HG02870 (cell line): Measurements from ENCODE around the gene NDUFV1.
"Not testable (repeated sequence)": the region's sequence is repeated elsewhere in the genome, so short reads cannot be mapped to it uniquely, and the experiment has no call there.

Experiments
- ATAC-seq: cut with Tn5 transposase; IDR thresholded peaks from one replicate; pipeline ENCODE4 v1.9.1; 2021; ENCODE audit warnings: mild to moderate bottlenecking, moderate library complexity; ENCODE audit not compliant: unreplicated experiment

Gene NDUFV1

GRCh38 chr11:67585911-67586310, 20.8 kb upstream of the NDUFV1 start:
- no peak for ATAC-seq

DNA sequence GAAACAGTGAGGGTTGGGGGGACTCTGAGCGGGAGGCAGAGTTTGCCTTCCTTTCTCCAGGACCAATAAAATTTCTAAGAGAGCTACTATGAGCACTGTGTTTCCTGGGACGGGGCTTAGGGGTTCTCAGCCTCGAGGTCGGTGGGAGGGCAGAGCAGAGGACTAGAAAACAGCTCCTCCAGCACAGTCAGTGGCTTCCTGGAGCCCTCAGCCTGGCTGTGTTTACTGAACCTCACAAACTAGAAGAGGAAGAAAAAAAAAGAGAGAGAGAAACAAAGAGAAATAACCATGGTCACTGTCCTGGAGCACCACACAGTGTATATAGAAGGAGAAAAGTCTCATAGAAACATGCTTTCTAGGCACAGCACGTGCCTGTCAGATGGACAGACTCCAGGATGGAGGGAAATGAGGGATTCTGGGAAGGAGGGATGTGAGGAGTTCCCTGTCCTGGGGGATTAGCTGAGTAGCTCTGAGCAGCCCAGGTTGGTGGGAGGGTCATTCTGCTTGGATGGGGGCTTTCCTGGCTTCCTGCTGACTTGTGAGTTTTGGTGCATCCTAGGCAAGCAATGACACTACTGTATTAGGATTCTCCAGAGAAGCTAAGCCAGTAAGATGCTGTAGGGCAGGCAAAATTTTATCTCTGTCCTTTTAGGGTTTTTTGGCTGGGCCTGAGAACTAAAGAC, 20.0 kb upstream of the NDUFV1 start:
- ATAC-seq = no peak

DNA sequence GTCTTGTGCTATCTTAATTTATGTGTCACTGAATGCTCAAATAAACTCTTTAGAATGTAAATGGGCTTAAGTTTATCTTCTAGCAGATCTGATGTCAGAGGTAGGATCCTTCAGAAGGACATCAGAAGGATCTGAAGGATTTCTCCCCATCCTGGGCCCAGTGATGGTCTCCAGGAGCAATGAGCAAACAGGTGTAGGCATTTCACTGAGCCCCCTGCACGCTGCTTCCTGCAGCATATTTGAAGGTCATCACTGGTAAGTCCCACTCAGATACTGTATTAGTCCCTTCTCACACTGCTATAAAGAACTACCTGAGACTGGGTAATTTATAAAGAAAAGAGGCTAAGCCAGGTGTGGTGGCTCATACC, 18.6 kb upstream of the NDUFV1 start:
- ATAC-seq = no peak

DNA sequence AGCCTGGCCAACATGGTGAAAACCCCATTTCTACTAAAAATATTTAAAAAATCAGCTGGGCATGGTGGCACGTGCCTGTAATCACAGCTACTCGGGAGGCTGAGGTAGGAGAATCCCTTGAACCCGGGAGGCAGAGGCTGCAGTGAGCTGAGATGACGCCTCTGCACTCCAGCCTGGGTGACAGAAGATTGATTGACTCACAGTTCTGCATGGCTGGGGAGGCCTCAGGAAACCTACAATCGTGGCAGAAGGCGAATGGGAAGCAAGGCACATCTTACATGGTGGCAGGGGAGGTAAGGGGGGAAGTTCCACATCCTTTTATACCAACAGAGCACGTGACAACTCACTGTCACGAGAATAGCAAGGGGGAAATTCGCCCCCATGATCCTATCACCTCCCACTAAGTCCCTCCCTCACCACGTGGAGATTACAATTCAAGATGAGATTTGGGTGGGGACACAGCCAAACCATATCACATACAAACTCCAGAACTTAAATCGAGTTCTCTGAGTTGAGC, 17.8 kb upstream of the NDUFV1 start:
- ATAC-seq = not testable (repeated sequence)

GRCh38 chr11:67592880-67593564, 13.7 kb upstream of the NDUFV1 start:
- no peak for ATAC-seq

DNA sequence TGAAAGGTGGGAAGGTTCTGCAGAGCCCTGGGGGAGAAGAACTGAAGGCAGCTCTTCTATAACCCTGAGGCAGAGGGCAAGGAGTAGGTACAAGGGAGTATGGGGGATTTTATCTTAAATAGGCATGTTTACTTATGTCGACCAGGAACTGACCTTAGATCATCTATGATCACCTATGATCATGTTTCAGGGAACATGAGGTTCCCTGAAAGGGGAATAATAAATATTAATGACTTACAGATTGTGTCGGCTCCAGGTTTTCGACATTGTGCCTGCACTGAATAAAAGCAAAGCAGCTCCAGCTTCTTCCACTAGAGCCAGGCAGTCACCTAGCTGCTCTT, 13.2 kb upstream of the NDUFV1 start:
- no peak for ATAC-seq

DNA sequence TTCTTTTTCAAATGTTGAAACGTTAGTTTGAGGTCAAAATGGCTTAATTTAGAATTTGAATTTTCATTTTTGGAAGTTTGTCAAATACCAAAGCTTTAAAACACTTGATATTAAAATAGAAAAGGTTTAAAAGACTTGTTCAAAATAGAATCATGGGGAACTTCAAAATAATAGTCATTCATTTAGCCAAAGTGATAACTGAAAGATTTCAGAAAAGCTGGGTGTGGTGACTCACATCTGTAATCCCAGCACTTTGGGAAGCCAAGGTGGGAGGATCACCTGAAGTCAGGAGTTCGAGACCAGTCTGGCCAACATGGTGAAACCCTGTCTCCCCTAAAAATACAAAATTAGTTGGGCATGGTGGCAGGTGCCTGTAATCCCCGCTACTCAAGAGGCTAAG, 12.3 kb upstream of the NDUFV1 start:
- no peak for ATAC-seq

- no peak for ATAC-seq
Measured at GRCh38 chr11:67596753-67597300, 9.9 kb upstream of the NDUFV1 start.

- ATAC-seq = not testable (repeated sequence)
Measured at GRCh38 chr11:67597458-67597857, 9.3 kb upstream of the NDUFV1 start.

- ATAC-seq = not testable (repeated sequence)
Measured at GRCh38 chr11:67597963-67598362, 8.8 kb upstream of the NDUFV1 start.

DNA sequence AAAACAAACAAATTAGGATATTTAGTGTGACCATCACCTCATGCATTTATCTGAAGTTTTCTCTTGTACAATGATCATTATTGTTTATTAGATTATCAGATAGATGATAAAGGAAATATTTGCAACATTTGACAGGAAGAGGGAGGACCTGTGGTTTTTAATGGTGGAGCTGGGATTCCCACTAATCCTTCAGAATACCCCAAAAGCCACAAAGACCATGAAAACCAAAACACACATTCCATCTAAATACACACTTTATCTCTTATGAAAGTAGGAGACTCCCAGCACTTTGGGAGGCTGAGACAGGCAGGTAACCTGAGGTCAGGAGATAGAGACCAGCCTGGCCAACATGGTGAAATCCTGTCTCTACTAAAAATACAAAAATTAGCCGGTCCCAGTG, 7.6 kb upstream of the NDUFV1 start:
- no peak for ATAC-seq

DNA sequence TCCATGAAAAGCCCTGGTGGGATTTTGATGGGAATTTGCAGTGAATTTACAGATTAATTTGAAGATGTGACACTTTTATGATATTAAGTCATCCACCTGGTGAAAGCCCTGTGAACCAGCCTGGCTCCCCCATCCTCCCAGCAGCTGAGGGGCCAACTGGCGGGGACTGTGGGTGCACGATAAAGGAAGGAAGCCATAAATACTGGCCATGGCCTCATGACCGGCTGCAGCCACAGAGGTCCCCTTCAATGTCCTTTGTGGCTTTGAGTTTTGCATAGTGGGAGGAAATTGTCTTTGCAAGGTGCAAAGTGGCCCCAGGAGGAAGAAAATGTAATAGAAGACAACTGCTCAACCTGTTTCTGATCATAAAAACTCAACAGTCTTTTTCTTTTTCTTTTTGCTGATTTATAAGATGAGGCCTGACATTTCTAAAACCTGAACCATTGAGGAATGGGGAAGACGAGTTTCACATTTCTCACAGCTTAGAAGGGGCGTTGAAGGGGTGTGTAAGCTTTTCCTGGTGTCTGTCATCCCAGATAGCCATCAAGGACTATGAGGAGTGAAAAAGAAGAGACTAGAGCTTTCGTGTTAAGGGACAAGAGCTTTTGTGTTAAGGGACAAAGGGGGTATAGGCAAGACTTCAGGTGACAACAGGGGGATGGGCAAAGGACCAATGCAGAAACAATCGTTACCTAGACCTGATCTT, 6.3 kb upstream of the NDUFV1 start:
- ATAC-seq = no peak

DNA sequence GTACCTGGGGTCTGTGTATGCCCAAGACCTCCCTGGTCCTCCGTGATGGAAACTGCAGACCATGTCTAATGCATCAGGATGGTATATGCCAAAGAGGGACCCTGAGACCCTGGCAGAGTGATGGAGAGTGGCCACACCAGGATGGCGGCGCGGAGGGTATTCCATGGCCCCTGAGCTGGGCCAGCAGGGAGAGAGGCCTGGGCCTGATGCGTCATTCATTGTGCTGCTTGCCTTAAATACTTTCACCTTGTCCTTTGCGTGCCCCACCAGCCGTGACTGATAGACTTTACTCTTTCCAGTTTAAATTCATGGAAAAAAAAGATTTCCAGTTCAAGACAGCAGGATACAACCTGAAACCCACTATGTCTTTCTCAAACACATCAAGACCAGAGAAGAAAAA, 5.6 kb upstream of the NDUFV1 start:
- ATAC-seq = no peak

DNA sequence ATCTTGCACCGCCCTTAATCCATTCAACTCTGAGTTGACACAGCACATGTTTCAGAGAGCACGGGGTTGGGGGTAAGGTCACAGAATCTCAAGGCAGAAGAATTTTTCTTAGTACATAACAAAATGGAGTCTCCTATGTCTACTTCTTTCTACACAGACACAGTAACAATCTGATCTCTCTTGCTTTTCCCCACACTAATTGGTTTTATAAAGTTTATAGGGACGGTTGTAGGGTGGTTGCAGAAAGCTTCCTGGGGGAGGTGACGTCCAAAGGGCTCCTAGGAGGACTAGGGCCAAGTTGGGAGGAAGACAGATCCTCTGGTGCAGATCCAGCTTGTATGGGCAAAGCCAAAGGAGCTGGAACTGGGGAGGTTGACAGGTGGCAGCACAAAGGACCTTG, 2.6 kb upstream of the NDUFV1 start:
- not testable (repeated sequence) for ATAC-seq

- ATAC-seq = no peak
Measured at GRCh38 chr11:67604815-67605214, 1.9 kb upstream of the NDUFV1 start.

DNA sequence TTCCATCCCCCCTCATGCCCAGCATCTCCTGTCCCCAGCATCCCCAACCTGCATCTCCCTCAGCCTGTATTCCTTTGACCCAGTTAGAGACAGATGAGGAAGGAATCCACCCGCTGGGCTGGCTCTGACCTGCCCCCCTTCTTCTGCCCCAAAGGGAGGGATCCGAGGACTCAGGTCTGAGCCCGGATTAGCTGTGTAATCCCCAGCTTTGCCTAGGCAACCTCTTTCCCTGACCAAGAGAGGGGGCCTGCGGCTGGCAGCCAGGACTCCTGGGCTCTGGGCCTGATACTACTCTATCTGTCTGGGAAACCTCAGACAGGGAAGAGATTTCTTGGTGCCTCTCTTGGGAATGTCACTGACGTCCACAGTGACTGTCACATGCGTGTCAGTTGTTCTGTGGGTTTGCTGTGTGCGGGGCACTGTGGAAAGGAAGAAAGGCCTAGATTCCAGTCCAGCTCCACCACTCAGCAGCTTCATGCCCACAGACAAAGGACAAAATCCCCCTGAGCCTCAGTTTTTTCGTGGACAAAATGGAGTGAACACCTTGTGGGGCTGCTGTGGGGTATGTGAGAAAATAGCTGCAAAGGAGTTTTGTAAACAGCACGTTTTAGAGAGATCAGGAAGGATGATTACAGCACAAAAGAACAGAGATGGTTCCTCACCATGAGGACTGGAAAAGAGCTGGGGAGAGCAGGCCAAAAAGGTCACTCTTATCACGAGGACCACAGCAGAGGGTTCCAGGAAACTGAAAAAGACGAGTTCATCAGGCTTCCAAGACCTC, 1.3 kb upstream of the NDUFV1 start:
- ATAC-seq = no peak

DNA sequence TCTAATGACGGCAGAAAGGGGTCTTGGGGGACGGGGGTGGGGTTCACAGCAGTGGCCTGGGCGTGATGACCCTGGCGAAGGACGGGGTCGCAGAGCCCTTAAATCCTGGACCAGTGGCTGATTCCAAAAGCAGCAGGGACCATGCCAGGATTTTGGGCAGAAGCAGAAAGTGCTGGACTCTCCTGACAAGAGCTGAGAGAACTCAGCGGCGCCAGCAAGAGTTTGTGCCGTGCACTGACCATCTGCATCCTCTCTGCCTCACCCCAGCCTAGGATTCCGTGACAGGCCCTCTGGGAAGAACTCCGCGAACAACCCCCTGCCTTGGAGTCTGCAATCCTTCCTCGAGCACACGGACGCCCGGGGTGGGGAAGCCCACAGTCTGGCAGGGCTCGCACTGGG, 644 bp upstream of the NDUFV1 start:
- ATAC-seq = no peak

GRCh38 chr11:67607507-67607906, 771 bp downstream of the NDUFV1 start:
- no peak for ATAC-seq

GRCh38 chr11:67608486-67608885, 1.8 kb downstream of the NDUFV1 start:
- ATAC-seq = no peak

GRCh38 chr11:67609316-67609715, 2.6 kb downstream of the NDUFV1 start:
- no peak for ATAC-seq

DNA sequence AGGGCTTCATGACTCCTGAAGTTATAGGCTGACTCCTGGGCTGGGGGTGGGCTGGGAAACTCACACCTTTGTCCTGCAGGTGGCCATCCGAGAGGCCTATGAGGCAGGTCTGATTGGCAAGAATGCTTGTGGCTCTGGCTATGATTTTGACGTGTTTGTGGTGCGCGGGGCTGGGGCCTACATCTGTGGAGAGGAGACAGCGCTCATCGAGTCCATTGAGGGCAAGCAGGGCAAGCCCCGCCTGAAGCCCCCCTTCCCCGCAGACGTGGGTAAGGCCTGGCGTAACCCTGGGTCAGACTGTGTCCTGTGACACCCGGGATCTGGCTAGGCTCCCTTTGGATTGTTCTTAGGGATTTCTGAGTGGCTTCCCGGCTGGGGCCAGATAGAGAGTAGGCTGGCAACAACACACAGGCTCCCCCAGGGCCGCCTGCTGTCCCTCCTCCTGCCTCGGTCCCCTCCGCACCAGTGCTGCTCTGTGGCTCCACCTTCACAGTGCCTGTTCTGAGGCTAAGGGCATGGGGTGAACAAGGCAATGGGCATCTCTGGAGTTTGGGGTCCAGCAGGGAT, 3.6 kb downstream of the NDUFV1 start:
- ATAC-seq = no peak
